Activated T-cell treated with anti-CD3 and anti-CD28 coated beads for 1 hour (primary cell): ENCODE data around the gene ITGA2B.
"Not testable (repeated sequence)": the region's sequence is repeated elsewhere in the genome, so short reads cannot be mapped to it uniquely, and the experiment has no call there.

ENCODE experiments used
- DNase-seq: peaks from one replicate; pipeline ENCODE4 v3.0.0-alpha.2; 2020; ENCODE audit warnings: low read depth

ITGA2B gene

DNA sequence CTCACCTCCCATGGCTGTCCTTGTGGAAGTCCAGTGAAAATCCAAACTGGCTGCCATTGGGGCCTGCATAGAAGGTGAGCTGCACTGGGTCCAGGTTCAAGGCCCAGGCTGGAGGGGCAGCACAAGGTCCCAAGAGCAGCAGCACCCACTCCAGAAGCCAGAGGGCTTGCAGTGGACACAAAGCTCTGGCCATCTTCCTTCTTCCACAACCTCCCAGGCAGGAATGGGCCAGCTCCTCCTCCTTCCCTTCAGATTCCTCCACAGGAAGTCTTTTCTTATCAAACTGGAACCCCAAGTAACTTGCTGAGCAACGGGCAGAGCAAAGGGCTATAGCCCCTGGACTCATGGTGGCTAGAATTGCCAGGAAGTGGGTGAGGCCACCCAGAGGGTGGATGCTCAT is at the start of gene ITGA2B:
TSS of gene ITGA2B (minus strand) at position 369 of the 400 bp plus-strand sequence. CDS start at position 193, 176 bp downstream.
- DNase-seq = no peak

DNA sequence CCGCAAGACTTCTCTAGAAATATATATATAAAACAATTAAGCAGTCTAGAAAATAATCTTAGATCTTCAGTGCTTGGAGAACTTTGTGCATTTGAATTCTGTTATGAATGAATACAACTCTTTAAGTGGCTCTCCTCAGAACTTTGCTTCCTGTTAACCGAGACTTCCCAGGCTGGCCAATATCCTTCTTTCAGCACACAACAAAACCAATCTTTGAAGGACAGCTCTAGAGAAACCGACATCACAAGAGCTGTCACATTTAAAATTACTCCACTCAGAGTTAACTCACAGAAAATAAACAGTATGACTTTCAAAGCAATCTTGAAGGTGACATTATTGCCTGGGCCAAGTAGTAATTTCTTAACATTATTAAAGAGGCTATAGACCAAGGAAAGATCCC is 49.7 kb upstream of the ITGA2B start:
- no peak for DNase-seq

DNA sequence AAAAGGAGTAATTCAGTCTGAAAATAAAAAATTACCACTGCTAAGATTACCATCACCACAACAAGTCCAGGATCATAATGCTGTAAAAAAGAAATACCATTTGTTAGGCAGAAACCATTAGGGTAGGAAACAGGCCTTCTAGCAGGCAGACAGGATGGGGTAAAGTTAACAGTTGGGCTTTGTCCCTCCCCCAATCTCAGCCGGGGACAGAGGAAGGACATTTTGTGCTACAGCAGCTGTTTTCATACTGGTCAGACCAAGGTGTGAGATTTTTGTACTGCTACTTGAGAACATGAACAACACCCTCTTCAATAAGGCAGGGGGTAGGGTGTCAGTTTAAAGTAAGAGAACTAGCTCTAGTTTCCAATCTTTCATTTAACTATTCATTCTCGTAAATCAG is 49.2 kb upstream of the ITGA2B start:
- DNase-seq = no peak

DNA sequence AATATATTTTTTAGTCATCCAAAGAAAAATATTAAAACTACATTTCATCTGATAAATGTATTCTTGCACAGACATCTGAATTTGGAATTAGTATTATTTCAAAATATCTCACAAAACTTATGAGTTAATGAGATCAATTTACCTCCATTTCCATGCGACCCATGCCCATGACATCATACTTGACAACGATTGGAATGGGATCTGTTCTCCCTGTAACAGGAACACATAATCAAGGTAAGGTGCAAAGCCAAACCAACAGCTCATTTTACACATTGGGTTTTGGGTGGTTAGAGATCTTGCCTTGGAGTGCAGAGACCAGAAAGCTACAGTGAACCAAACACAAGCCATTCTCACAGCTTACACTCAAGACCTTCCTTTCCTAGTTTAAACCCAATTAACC is 46.9 kb upstream of the ITGA2B start:
- no peak for DNase-seq

DNA sequence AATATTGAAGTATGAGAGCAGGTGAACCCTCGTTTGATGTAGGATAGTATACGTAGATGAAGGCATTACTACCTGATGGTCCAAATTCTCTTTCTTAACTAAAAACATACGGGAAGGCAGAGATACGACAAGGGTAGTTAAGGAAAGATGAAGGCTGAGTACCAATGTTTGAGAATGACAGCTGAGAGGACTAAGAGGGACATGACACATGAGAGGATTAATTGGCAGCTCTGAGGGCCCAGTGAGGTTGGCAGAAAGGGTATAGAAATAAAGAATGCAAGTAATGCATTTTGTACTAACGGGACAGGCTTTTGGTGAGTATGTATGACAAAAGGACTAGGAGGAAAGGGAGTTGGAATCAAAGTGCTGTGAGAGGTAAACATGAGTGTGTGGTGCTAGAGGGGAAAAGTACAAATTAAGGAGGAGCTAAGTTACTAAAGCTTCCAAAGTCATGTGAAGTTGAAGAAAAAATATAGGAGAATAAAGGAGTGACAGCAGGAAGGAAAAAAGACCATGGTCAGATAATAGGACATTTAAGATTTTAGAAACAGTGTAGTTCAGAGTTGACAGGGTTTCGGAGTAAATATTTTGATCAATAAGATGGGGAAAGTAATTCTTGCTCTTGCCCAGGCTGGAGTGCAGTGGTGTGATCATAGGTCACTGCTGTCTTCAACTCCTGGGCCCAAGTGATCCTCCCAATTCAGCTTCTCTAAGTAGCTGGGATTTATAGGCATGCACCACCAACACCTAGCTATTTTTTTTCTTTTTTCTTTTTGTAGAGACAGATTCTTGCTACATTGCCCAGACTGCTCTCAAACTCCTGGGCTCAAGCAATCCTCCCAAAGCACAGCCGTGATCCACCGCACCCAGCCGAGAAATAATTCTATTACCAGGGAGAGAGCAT is 43.1 kb upstream of the ITGA2B start:
- no peak for DNase-seq

DNA sequence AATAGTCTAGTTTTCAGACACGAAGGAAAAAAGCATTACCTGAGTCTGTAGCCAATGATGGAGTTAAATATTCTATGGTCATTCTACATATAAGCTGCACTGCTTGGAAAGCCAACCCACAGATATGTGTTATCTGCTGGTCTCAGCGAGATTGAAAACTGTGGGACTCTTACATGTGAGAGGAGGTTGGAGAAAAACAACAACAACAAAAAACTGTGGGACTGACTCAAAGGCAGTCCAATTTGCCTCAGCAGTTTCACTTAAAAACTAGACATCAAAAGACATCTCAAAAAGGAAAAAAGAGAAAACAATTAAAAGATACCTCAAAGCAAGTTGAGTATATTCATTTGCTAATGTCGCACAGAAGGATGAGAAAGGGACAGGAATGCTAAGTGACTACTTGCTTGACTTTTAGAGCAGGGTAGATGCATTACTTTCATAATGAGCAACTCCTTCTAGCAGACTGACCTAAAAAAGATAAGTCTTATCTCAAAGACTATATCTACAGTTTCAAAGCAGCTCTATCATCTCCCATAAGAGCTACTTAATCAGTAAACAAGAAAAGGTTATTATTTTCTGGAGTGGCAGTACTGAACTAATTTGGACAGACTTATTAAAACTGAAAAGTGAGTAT is 35.5 kb upstream of the ITGA2B start:
- no peak for DNase-seq

DNA sequence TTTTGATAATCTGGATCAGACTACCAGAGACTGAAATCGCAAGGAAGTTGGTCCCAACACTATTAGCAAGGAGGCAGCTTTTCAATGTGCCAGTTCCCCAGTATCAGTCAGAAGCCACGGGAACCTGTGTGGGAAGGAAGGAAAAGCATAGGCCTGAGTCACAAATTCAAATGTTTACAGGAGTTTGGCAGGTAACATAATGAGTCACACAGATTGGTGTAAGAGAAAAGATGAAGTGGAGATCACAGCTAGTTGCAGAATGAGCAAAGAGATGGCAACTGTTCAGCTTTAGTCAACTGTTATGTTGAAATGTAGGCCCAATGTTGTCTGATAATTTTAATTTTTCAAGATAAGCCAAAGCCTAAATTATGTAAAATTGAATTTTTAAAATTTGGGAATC is 28.1 kb upstream of the ITGA2B start:
- no peak for DNase-seq

DNA sequence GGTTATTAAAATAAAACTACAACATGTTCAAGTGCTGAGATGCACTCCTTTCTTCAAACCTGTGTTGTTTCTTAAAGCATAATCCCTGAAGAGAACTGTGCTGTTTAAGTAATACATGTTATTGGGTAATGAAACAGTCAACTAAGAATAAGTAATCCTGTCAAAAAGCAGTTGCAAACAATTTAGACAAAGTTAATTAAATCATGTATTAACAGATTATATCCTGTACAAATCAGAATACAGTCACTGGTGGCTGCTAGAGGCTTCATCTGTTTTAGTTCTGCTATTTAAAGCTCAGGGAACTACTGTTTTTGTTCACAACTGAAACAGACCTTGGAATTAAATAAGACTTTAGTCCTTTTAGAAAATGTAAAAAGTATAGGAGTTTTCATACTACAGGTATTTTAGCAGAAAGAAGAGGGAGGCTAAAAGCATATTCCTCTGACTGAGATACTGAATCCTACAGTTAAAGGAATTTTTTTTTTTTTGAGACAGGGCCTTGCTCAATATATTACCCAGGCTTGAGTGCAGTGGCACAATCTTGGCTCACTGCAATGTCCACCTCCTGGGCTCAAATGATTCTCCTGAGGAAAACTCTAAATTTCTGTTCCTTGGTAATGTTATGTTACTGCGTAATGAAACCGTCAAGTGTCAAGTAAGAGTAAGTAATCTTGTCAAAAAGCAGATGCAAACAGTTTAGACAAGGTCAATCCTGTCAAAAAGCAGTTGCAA is 27.3 kb upstream of the ITGA2B start:
- DNase-seq = no peak

DNA sequence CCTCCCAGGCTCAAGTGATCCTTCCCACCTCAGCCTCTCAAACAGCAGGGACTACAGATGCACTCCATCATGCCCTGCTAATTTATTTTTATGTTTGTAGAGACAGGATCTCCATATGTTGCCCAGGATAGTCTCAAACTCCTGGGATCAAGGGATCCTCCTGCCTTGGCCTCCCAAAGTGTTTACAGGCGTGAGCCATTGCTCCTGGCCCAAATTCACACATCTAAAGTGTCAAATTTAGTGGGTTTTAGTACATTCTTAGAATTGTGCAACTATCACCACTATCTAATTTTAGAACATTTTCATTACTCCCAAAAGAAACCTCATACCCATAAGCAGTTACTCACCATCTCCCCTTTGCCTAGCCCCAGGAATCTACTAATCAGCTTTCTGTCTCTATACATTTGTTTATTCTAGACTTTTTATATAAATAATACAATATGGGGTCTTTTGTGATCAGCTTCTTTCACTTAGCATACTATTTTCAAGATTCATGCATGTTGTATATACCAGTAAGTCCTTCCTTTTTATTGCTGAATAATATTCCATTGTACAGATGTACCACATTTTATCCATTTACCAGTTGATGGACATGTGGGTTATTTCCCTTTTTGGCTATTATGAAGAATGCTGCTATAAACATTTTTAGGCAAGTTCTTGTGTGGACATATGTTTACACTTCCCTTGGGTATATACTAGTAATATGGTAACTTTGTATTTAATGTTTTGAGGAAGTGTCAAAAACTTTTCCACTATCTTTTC is 25.1 kb upstream of the ITGA2B start:
- DNase-seq = no peak

DNA sequence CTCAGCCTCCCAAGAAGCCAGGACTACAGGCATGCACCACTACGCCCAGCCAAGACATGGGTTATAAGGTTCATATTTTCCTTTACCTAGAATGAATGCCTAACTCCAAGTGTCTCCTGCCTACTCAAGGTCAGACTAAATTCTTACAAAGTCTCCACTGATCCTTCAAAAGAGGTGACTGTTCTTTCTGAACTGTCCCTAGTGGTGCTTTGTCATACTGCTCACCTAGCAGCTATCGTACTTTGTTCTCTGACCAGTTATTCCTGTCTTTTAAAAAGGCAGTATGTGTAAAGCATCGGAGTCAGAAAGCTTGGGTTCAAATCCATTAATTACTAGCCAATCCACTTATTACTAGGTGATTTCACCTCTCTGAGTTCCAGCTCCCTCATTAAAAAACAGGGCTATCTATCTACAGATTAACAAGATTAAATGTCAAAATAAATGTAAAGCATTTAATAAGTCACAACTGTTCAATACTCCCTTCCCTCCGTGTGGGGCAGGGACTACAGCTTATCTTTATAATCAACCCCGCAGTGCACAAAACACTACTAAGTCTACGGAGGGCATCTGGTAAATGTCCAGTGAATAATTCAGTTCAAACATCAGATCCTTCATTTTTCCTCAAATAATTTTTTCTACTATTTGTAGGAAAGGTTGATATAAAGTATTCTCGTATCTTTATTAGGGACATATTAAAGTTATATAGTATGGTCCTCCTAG is 20.0 kb upstream of the ITGA2B start:
- DNase-seq = no peak

DNA sequence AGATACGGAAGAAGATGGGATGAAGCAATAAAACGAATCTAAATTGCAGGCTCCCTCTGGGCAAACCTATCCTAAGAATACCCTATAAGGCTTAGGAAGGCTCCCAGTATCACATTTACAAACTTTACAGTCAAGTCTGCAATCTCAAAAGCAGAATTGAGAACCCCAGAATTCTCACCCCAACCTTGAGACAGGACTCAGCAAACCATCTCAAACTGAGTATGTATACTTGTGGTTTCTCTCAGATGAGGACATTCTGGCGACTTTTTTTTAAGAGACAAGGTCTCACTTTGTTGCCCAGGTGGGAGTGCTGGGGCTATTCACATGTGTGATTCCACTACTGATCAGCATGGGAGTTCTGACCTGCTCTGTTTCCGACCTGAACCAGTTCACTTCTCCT is 19.3 kb upstream of the ITGA2B start:
- DNase-seq = no peak

DNA sequence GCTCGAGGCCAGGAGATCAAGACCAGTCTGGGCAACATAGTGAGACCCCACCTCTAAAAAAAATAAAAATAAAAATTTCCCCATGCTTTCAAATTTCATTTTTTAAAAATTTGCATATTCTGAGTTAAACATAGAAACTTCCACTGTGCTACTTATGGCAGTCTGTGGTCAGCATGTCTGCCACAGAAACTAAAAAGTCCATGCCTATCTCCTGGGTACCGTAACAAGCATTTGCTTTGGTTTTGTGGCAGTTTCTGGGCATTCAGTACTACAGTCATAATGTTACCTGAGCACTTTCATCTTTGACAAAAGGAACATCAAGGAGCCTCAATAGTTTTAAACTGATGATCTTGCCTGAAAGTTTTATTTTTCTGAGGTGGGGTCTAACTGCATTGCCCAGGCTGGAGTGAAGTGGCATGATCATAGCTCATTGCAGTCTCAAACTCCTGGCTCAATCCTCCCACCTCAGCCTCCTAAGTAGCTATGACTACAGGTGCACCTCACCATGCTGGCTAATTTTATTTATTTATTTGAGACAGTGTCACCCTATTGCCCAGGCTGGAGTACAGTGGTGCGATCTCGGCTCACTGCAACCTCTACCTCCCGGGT is 13.2 kb upstream of the ITGA2B start:
- DNase-seq = no peak

DNA sequence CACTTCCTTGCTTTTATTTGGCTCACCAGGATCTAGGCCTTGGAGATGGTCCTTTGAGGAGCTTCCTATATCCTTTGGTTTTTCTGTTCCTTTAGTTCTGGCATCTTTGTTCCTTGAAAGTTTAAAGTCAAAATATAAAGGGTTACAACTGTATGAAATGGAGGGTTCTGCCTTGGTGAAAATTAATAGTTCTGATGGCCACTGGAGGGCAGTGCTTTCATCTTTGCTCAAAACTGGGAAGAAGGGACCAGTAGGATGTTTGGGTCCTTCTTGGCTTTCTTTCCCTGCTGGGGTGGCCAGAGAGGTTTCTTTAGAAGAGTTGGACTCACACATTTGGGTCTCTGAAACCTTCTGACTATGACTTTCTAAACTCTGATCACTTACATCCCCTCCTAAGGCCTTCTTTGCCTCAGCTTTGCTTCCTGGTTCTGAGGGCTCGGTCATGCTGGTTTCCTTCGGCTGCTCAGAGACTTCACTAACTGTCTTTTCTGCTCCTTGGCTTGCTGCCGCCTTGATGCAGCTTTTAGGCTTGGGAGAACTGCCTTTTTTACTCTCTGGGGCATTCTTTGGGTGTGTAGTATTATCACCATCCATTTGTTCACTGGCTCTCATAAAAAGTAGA is 10.9 kb upstream of the ITGA2B start:
- DNase-seq = no peak

DNA sequence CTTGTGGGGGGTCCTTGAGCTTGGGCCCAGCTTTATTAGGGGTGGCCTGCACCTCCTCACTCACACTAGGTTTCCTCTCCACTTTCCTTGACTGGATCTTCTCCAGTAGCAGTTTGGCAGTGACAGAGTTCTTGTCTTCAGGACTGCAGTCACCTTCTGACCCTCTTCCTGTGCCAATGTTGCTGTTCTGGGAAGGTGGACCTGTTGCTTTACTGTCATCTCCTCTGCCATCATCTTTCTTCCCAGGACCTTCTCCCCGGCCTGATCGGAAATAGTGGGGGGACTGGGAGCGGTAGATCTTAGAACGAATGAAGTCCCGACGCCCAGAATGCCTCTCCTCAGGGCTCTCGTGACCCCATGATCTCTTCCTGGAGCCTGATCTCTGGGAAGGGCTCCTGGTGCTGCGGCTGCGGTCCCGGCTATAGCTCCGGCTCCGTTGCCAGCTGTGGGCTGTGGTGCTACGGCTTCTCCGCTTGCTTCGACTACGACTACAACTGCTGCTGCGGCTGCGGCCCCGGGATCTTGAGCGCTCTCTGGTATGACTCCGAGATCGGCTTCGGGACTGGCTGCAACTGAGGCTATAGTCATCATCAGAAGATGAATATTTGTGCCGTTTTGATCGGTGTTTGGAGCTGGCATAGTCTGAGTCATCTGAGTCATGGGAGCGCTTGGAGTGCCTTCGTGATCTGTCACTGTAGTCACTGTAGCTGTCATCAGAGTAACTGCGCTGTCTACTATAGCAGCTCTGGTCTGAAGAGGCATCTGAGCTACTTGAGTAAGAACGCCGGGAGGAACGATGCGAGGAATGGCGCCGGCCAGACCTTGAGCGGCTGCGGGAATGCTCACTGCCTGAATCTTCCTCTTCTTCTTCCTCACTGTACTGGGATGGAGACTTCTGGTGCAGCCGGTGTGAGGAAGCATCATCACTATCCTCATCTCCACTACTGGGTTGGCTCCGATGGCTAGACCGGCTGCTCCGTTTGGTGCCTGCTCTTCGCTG is 9.5 kb upstream of the ITGA2B start:
- no peak for DNase-seq

DNA sequence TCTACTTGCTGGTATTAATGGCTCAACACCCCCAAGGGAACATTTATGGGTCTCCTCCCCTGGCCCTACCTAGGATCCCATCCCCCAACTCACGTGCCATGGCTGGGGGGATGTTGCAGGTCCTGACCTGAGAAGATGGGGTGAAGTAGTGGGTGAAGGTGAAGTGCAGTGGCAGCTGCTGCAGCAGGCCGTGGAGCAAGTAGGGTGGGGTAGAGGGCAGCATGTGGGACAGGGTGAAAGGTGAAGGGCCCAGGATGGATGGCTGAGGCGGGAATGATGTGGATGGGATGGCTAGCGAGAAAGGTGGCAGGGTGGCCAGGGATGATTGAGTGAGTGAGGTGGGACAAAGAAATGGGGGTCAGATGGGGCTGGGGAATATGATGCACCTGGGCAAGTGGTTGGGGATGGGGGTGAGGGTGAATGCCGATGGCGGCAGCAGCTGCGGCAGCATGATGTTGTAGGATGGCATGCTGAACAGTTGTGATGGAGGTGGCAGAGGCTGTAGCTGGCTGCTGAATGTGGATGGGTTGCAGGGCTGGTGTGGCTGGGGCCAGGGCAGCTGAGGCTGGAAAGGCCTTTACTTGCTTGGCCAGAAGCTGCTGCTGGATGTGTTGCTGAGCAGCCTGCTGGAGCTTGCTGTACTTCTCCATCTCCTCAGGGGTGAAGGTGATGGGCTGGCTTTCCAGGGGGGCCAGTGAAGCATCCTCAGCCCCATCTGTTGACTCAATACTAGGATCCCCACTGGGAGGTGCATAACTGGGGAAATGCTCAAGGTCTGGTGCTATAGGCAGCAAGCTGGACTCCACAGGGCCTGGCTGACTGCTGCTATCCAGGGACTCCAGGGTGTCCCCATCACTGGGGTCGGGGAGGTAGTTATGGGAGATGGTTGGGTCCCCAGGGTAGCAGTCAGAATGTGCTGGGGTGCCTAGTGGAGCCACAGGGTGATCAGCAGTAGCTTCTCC is 8.3 kb upstream of the ITGA2B start:
- no peak for DNase-seq

DNA sequence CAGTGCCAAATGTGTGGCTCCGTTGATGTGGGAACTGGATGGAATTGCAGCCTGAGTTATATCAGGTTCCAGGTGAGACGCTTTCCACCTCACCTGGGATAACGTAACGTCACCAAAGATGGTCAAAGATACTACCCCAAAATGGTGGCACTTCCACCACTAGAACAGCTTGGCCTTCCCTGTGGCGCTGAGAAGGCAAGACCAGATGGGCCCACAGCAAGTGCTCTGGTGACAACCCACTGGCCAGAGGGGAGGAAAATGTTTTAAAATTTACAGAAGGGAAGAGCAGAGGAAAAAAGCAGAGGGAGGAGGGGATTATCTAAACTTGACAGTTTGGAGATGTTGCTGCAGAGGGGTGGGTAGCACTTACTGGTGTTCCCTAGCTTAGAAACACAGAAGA is 7.5 kb upstream of the ITGA2B start:
- DNase-seq = no peak

DNA sequence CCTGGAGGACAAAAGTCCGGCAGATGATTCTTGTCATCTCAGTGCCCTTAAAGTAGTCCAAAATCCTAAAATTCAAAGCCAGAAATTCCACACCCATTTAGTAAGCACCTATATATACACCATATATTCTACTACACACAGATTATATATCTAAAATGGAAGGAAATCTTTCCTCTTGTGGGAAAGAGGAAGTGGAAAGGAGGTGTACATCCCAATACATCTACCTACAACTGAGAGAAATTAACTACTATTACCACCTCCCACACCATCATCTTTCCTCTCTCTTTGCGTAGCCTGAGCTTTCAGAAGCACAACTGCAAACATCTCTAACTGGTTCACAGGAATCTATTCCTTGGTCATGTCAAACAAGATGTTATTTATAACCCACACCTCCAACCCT is 5.4 kb upstream of the ITGA2B start:
- no peak for DNase-seq

DNA sequence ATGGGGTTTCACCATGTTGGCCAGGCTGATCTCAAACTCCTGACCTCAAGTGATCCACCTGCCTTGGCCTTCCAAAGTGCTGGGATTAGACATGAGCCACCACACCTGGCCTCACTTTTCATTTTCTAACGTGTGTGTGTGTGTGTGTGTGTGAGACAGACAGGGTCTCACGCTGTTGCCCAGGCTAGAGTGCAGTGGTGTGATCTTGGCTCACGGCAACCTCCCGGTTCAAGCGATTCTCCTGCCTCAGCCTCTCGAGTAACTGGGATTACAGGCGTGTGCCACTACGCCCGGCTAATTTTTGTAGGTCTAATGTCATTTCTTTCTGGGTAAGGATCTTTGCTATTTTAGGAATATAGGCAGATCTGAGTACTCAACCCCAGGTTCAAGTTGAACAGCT is 4.7 kb upstream of the ITGA2B start:
- DNase-seq = not testable (repeated sequence)
